PFSK-1 (cell line): ENCODE measurements around the gene MYLIP.

Source experiments
- FOXP2 ChIP-seq: optimal IDR thresholded peaks from 2 replicates; pipeline ENCODE3; 2011; ENCODE audit warnings: borderline replicate concordance, control low read depth, inconsistent platforms; ENCODE audit not compliant: insufficient read depth; ENCODE audit errors: extremely low read length, extremely low read depth
- POLR2AphosphoS5 ChIP-seq: IDR thresholded peaks from 2 replicates; pipeline ENCODE4 v1.6.1; 2012; ENCODE audit warnings: low read depth, mild to moderate bottlenecking, control low read depth, low read length, moderate library complexity
- TAF1 ChIP-seq: IDR thresholded peaks from 2 replicates; pipeline ENCODE4 v1.6.1; 2012; ENCODE audit warnings: low read length, control low read depth, borderline replicate concordance; ENCODE audit not compliant: insufficient read depth

DNA sequence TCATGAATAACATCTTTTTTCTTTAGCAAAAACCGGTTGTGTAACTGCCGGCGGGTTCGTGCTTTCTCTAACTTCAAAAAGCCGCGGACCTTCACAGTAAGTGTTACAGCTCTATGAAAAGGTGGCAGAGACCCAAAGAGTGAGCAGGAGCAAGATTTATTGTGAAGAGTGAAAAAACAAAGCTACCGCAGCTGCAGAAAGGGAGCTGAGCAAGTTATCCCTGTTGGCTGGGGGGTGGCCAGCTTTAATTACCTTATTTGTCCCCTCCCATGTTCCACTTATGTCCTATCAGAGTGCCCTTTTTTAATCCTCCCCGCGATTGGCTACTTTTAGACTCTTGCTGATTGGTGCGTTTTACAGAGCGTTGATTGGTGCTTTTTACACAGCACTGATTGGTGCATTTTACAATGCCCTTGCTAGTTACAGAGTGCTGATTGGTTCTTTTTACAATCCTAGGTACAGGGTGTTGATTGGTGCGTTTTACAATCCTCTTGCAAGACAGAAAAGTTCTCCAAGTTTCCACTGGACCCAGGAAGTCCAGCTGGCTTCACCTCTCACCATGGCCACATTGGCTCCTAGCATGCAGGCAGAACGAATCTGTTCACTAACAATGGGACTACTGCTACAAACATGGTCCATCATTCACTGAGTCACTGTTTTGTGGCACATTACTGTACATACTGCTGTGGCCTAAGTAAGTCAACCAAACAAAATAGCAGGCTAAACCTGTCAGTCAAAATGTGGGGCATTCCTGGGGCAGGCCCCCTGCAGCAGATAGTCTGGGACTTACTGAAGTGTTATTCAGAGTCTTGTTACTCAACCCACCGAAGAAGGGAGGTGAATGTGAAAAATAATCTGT, 52.8 kb downstream of the MYLIP start:
- TF ChIP-seq FOXP2, result no peak
- TF ChIP-seq POLR2AphosphoS5, result no peak
- TF ChIP-seq TAF1, result no peak
